ENCODE data around the gene APBA1. TPM values are rescaled to one million over a fixed set of nuclear protein-coding genes. Genes with fewer than 3 reads are reported as not detected.
"Not testable (repeated sequence)": the region's sequence is repeated elsewhere in the genome, so short reads cannot be mapped to it uniquely, and the experiment has no call there.

APBA1 gene
- total and polyA plus RNA-seq, 2 donors (not counting 3 experiments of a cell fraction or from before 2014, with no cell fraction given): 6.1 to 11.3 TPM

- TF ChIP-seq POLR2A (IDR thresholded peaks at IDR 0.05; ENCODE audit: low read depth, low read length) (no peak), POLR2AphosphoS5 (IDR thresholded peaks at IDR 0.05; ENCODE audit: insufficient read depth, low read depth, low read length) (no peak), FOS (IDR thresholded peaks at IDR 0.05; ENCODE audit: borderline replicate concordance, insufficient read depth, low read length) (no peak), MAX (IDR thresholded peaks at IDR 0.05; ENCODE audit: insufficient read depth, insufficient read length) (no peak), GATA2 (IDR thresholded peaks at IDR 0.05; ENCODE audit: insufficient read depth, insufficient read length, low read depth, low read length) (no peak), CTCF (IDR thresholded peaks at IDR 0.05; ENCODE audit: extremely low read depth in 1 of 2, insufficient read depth in 1 of 2, low read depth in 1 of 2, low read length in 2 of 2) (no peak)
- H3K36me3 ChIP-seq (ENCODE audit: control insufficient read depth in 2 of 2, extremely low read depth in 1 of 2, insufficient read depth in 2 of 2, low read length in 2 of 2): no peaks in the 10 kb centered on the region
- H3K27me3 ChIP-seq (ENCODE audit: control insufficient read depth in 2 of 2, insufficient read depth in 2 of 2, low read length in 2 of 2): peaks cover 0 to 2% of the 10 kb centered on the region in 2 experiments
- H3K4me2 ChIP-seq (ENCODE audit: insufficient read depth, low read length): no peak overlapping the region
- H4K20me1 ChIP-seq (replicated peaks; ENCODE audit: control insufficient read depth, extremely low read depth, insufficient read depth, low read length): no peaks in the 10 kb centered on the region
- H3K9me1 ChIP-seq (replicated peaks; ENCODE audit: control insufficient read depth, extremely low read depth, insufficient read depth, low read length): no peaks in the 10 kb centered on the region
- intact Hi-C loops (cut with micrococcal nuclease): no loop called here
- BruUV-seq (replicated peaks): no TSS peak
- DNase-seq (ENCODE audit: low read depth, low spot score) (no peak), FAIRE-seq (no peak)
- H3K4me1 ChIP-seq (ENCODE audit: control insufficient read depth, extremely low read depth, insufficient read depth, low read length): peaks cover 20% of the 10 kb centered on the region
- dilution Hi-C loops (cut with MboI; ENCODE audit: extremely low pct_ligation_motif_present, low sequenced_read_pairs): no loop called here
- H3K4me3 ChIP-seq (replicated peaks in 1 of 3; ENCODE audit: insufficient read depth in 1 of 3, low read depth in 1 of 3, low read length in 3 of 3): no peak overlapping the region
- no peak overlapping the region for H3K27ac ChIP-seq (ENCODE audit: insufficient read depth, low read depth, low read length)
- H2AFZ ChIP-seq (ENCODE audit: low read depth, low read length): no peak overlapping the region
- H3K9ac ChIP-seq (replicated peaks; ENCODE audit: extremely low read depth, insufficient read depth, low read length): no peak overlapping the region
- CTCF ChIA-PET: interaction anchor here (2.3 kb wide), 1 partner anchor 8 kb away, joined by 6 read pairs; no protein-coding TSS in a partner anchor
- H3K79me2 ChIP-seq (ENCODE audit: control insufficient read depth, insufficient read depth, low read length): no peaks in the 10 kb centered on the region
- H3K9me3 ChIP-seq (replicated peaks; ENCODE audit: control insufficient read depth, insufficient read depth, low read length): no peaks in the 10 kb centered on the region
- POLR2A ChIA-PET: no interaction called here
Observed at GRCh38 chr9:69599232-69599971, 72.8 kb downstream of the APBA1 start.

- BruUV-seq (replicated peaks); H4K20me1 ChIP-seq (replicated peaks; ENCODE audit: control insufficient read depth, extremely low read depth, insufficient read depth, low read length); H3K27me3 ChIP-seq (ENCODE audit: control insufficient read depth in 2 of 2, insufficient read depth in 2 of 2, low read length in 2 of 2); DNase-seq (ENCODE audit: low read depth, low spot score); FAIRE-seq; H3K4me3 ChIP-seq (replicated peaks in 1 of 3; ENCODE audit: insufficient read depth in 1 of 3, low read depth in 1 of 3, low read length in 3 of 3); H3K79me2 ChIP-seq (ENCODE audit: control insufficient read depth, insufficient read depth, low read length); H3K36me3 ChIP-seq (ENCODE audit: control insufficient read depth in 2 of 2, extremely low read depth in 1 of 2, insufficient read depth in 2 of 2, low read length in 2 of 2); H3K27ac ChIP-seq (ENCODE audit: insufficient read depth, low read depth, low read length); POLR2A ChIA-PET; H3K9me3 ChIP-seq (replicated peaks; ENCODE audit: control insufficient read depth, insufficient read depth, low read length); CTCF ChIA-PET; H3K9me1 ChIP-seq (replicated peaks; ENCODE audit: control insufficient read depth, extremely low read depth, insufficient read depth, low read length); H2AFZ ChIP-seq (ENCODE audit: low read depth, low read length); intact Hi-C loops (cut with micrococcal nuclease); H3K9ac ChIP-seq (replicated peaks; ENCODE audit: extremely low read depth, insufficient read depth, low read length); H3K4me2 ChIP-seq (ENCODE audit: insufficient read depth, low read length); dilution Hi-C loops (cut with MboI; ENCODE audit: extremely low pct_ligation_motif_present, low sequenced_read_pairs): not testable (repeated sequence)
- H3K4me1 ChIP-seq (ENCODE audit: control insufficient read depth, extremely low read depth, insufficient read depth, low read length): peaks cover 26% of the 10 kb centered on the region
Observed at GRCh38 chr9:69596906-69597305, 75.3 kb downstream of the APBA1 start.
